BJ (cell line): Measurements from ENCODE around the gene ZC3HAV1L. TPM values are rescaled to one million over a fixed set of nuclear protein-coding genes. Genes with fewer than 3 reads are reported as not detected.
"Not testable (repeated sequence)": the region's sequence is repeated elsewhere in the genome, so short reads cannot be mapped to it uniquely, and the experiment has no call there.

ENCODE experiments used
- CTCF ChIA-PET: fragments of 350-600 bp; formaldehyde crosslinking; extraction: SDS; loops from one replicate; lab custom pipeline; 2021; ENCODE audit warnings: antibody characterized with exemption, inconsistent platforms; lab: Yijun Ruan, JAX
- POLR2A ChIA-PET: fragments of 300-600 bp; sonication (Branson Sonifier 250); formaldehyde crosslinking; extraction: SDS; loops from one replicate; lab custom pipeline; 2021; ENCODE audit warnings: antibody characterized with exemption; lab: Charles Lee
- DNase-seq: peaks from one replicate; pipeline ENCODE4 v3.0.0-alpha.2; 2011; ENCODE audit warnings: low read depth
- H3K27me3 ChIP-seq: 2 replicates; pipeline ENCODE4 v1.6.0; 2011; ENCODE audit warnings: low read length; ENCODE audit not compliant: control insufficient read depth, insufficient read depth
- H3K36me3 ChIP-seq: 2 replicates; pipeline ENCODE4 v1.5.1; 2011; ENCODE audit warnings: low read length; ENCODE audit not compliant: control insufficient read depth, insufficient read depth
- H3K4me3 ChIP-seq: 2 replicates; pipeline ENCODE4 v1.5.1; 2011; ENCODE audit warnings: low read depth, mild to moderate bottlenecking, control low read depth, low read length
- polyA plus RNA-seq: library from polyadenylated mRNA; depleted of rRNA; stranded (reverse); fragments of >200 nt; gene quantifications from 2 replicates; pipeline ENCODE4 v1.2.3, GENCODE V29; 2011
- TF ChIP-seq, protein P1 (sequence below): IDR thresholded peaks from 2 replicates; pipeline ENCODE4 v1.5.1; 2011; ENCODE audit warnings: low read depth, mild to moderate bottlenecking, control low read depth, inconsistent platforms, low read length, moderate library complexity; ENCODE audit not compliant: insufficient read depth

The ZC3HAV1L gene
- polyA plus RNA-seq, 1 experiment: 7.6 TPM

DNA sequence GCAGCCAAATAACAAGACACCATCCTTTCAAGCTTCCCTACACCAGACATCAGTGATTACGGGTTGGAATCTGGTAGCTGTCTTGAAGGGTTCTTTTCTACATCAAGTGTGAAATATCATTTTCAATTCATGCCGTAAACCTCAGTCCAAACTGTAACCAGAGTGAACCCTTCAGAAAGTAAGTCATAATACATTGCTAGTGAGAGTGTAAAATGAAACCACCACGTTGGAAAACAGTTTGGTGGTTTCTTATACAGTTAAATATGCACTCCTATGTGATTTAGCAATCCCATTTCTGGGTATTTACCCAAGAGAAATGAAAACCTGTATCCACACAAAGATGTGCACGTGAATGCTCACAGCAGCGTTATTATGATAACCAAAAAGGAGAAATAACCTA is 25.6 kb upstream of the ZC3HAV1L start:
- Histone ChIP-seq H3K36me3 (peaks cover 16% of the 10 kb centered on the region), H3K4me3 (no peak overlapping the region), H3K27me3 (no peaks in the 10 kb centered on the region)
- DNase-seq: no peak
- TF ChIP-seq, protein P1, sequence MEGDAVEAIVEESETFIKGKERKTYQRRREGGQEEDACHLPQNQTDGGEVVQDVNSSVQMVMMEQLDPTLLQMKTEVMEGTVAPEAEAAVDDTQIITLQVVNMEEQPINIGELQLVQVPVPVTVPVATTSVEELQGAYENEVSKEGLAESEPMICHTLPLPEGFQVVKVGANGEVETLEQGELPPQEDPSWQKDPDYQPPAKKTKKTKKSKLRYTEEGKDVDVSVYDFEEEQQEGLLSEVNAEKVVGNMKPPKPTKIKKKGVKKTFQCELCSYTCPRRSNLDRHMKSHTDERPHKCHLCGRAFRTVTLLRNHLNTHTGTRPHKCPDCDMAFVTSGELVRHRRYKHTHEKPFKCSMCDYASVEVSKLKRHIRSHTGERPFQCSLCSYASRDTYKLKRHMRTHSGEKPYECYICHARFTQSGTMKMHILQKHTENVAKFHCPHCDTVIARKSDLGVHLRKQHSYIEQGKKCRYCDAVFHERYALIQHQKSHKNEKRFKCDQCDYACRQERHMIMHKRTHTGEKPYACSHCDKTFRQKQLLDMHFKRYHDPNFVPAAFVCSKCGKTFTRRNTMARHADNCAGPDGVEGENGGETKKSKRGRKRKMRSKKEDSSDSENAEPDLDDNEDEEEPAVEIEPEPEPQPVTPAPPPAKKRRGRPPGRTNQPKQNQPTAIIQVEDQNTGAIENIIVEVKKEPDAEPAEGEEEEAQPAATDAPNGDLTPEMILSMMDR: no peak
- ChIA-PET CTCF (interaction anchor here (0.8 to 4.1 kb wide), 2 partner anchors 14 to 17 kb away, joined by 3 to 24 read pairs; no protein-coding TSS in a partner anchor), POLR2A (no interaction called here)

DNA sequence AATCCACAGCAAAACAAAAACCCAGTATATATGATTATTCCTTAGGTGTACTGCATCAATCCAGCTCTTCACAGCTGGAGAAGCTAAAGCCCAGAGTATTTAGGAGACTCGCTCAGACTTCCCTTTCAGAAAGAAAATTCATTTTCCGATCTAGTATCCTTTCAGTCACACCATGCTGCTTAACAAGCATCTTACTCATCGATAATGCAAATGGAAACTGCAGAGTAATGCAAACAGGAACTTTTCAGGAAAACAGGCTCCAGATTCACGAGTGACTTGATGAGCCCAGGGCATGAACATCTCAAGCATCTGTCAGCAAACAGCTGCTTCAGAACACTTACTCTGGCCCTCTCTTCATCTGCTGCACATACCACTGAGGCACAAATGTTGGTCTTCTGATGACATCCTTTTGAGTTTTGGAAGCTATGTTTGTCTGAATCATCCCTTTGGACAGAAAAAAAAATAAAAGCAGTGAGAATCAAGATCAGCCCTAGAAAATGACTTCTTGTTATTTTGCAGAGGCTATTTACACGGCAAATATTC is 24.9 kb upstream of the ZC3HAV1L start:
- DNase-seq: no peak
- TF ChIP-seq, protein P1: no peak
- H3K36me3 ChIP-seq: peaks cover 15% of the 10 kb centered on the region
- H3K4me3 ChIP-seq: no peak overlapping the region
- POLR2A ChIA-PET: interaction anchor here (1.0 kb wide), 1 partner anchor 170 kb away, joined by 3 read pairs; no protein-coding TSS in a partner anchor
- CTCF ChIA-PET: interaction anchor here (0.8 to 4.1 kb wide), 3 partner anchors 14 to 26 kb away, joined by 3 to 24 read pairs (median 4); no protein-coding TSS in a partner anchor
- H3K27me3 ChIP-seq: no peaks in the 10 kb centered on the region

DNA sequence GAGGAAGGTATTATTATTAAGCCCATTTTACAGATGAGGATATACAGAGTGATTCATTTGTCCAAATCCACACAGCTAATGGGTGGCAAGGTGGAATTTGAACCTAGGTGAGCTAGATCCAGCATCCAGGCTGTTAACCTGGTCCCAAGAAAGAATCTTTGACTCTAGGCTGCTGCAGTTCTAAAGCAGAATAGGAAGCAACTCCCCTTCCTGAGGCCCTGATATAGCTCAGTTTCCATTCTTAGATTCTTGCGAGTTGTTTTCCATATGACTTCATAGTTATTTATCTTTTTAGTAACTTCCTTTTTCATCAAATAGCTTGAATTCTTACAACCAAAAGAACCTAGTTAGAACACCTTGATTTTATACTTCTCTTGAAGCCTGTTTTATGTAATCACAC is 24.1 kb upstream of the ZC3HAV1L start:
- CTCF ChIA-PET: interaction anchor here (0.6 to 4.1 kb wide), 4 partner anchors 8 to 1001 kb away, joined by 3 to 24 read pairs (median 4); no protein-coding TSS in a partner anchor

DNA sequence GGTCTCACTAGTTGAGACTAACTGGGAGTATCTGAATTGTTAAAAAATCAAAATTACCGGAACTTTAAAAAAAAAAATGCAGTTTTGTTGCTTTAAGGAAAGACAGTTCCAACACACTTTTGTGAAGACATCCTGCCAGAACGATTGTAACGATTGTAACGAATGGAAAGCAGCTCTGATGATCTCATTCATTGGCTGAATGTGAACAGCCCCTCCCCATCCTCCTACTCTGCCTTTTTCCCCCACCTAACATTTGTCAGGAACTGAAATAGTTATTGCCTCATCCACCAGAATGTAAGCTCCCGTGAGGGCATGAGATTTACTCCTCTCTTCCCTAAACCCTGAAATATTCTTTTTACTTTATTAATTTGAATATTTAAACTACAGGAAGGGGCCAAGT is 23.1 kb upstream of the ZC3HAV1L start:
- no peak for DNase-seq
- CTCF ChIA-PET: interaction anchor here (0.6 to 4.1 kb wide), 5 partner anchors 9 to 559 kb away, joined by 3 to 24 read pairs (median 4); no protein-coding TSS in a partner anchor
- TF ChIP-seq, protein P1: no peak
- POLR2A ChIA-PET: no interaction called here
- Histone ChIP-seq H3K4me3 (no peak overlapping the region), H3K27me3 (no peaks in the 10 kb centered on the region), H3K36me3 (peaks cover 9% of the 10 kb centered on the region)

More for the DNA sequence above, 24.1 kb upstream of the ZC3HAV1L start:
- TF ChIP-seq, protein P1: no peak
- no peak for DNase-seq
- no peak overlapping the region for H3K4me3 ChIP-seq
- POLR2A ChIA-PET: interaction anchor here (1.0 kb wide), 1 partner anchor 169 kb away, joined by 3 read pairs; no protein-coding TSS in a partner anchor
- H3K27me3 ChIP-seq: no peaks in the 10 kb centered on the region
- peaks cover 11% of the 10 kb centered on the region for H3K36me3 ChIP-seq

DNA sequence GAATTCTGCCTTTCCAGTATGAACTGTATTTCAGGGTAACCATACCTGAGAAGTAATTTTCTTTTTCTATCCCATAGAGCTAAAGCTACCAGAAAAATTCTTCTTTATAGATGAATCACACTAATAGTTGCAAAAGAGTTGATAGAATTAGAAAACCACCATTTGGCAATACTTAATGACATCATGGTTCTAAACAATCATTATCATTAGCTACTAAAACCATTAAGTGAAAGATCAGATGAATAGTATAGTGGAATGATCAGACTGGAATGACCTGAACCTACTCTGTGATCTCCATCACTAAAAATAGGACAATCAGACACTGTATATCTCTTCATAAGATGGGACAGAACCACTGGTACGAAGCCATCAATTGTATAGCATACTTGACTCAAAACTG is 19.8 kb upstream of the ZC3HAV1L start:
- H3K27me3 ChIP-seq: no peaks in the 10 kb centered on the region
- CTCF ChIA-PET: interaction anchor here (1.3 kb wide), 1 partner anchor 169 kb away, joined by 3 read pairs; no protein-coding TSS in a partner anchor
- TF ChIP-seq, protein P1: no peak
- POLR2A ChIA-PET: no interaction called here
- H3K4me3 ChIP-seq: no peak overlapping the region
- H3K36me3 ChIP-seq: peaks cover 8% of the 10 kb centered on the region
- DNase-seq: no peak

DNA sequence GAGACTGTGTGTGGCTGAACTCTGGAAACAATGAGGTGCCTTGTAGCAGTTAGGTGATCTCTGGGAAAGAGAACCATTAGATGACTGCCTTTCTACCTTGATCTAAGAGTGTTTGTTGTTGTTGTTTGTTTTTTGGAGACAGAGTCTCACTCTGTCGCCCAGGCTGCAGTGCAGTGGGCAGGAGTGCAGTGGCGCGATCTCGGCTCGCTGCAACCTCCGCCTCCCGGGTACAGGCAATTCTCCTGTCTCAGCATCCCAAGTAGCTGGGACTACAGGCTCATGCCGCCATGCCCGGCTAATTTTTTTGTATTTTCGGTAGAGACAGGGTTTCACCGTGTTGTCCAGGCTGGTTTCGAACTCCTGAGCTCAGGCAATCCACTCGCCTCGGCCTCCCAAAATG is 18.8 kb upstream of the ZC3HAV1L start:
- CTCF ChIA-PET: interaction anchor here (1.4 kb wide), 1 partner anchor 37 kb away, joined by 7 read pairs; no protein-coding TSS in a partner anchor
- POLR2A ChIA-PET: not testable (repeated sequence)

More for the DNA sequence above, 18.8 kb upstream of the ZC3HAV1L start:
- not testable (repeated sequence) for H3K36me3 ChIP-seq, DNase-seq, H3K4me3 ChIP-seq, H3K27me3 ChIP-seq
